GM21526 (cell line): ENCODE data around the gene DGKA.

Experiments
- ATAC-seq: cut with Tn5 transposase; IDR thresholded peaks from one replicate; pipeline ENCODE4 v1.9.1; 2021; ENCODE audit warnings: moderate library complexity; ENCODE audit not compliant: unreplicated experiment, low FRiP score

DGKA gene

DNA sequence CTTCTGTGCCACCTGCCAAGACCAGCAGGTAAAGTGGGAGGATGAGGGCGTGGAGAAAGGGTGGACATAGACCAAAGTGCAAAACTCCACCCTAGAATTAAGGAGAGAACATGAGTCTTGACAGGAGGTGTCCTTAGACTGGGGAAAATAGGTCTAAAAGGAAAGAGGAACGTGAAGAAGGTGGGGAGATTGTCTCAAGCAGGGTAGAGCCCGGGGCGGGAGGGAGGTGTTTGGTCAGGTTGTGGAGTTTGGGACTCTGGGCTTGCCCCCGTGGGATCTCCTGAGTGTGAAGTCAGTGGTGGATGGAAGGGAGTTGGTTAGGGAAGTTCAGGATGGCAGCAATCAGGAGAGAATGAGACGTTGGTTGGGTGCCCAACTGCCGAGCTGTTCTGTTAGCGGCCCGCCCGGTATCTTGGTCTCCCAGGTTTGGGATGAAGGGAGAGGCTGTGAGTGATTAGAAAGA is 386 bp downstream of the DGKA start:
- ATAC-seq, result no peak

DNA sequence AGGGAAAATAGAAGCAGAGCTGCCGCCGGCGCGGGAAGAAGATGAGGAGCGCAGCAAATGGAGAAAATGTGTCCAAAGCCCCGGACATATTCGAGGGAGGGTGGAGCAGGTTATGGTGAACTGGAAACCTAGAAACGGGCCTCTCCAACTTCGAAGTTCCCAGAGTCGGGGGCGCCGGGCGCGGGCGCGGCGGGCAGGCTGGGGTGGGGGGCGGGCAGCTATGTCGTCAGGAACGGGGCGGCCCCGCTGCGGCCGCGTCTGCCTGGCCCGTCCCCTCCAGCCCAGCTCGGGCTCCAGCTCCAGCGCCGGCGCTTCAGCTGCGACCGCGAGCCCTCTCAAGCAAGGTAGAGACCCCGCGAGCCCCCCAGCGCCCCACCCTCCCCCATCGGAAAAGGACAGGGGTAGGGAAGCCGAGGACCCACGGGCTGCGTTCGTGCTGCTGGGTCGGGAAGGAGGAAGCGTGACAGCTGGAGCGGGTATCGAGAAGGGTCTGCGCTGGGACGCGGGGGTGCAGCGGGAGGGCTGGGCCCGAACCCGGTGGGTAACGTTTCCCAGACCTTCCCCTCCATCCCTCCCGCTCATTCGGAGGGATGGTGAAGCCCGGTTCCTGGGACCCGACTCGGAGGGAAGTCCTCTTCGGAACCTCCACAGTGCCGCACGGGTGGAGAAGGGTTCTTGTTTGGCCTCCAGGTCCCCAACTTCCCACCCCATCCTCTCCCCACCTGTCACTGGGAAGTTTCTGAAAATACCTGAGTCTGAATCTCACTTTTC is 1.0 kb downstream of the DGKA start:
- no peak for ATAC-seq

DNA sequence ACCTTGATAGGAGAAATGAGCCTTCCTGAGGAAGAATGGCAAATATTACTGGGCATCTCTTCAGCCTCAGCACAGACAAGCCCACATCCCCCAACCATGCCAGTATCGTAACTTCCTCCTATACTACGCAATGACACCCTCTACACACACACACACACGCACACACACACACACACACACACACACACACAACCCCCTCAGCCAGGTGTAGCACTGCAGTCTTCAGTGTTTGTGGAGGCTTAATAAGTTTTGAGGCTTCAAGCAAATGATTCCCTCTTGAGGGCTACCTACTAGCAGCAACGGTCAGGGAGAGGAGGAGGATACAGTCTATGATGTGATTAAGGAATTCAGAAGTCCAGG is 1.6 kb downstream of the DGKA start:
- no peak for ATAC-seq

DNA sequence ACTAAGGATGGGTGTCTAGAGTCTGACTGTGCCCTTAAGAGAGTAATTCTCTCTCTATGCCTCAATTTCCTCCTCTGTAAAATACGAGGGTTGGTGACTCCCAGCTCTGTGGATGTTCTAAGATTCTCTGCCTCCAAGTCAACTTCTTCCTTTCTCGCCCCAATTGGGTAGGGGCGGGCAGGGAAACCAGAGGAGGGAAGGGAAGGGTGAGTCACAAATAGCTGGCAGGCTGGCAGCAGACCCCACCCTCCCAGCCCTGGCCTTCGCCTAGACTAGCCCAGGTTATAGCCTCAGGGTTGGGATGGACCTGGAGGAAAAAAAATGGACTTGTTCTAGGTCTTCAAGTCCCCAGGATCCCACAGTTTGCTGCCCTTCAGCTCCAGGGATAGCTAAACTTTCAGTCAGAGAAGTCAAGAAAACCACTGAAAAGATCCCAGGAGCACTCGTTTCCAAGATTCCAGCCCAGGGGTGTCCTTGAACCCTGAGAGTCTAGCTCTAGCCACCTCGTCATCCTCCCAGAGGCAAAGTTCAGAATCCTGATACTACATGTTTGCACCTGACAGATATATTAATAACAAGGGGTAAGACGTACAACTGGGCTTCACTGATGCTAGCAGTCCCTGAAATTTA is 2.3 kb downstream of the DGKA start:
- ATAC-seq, result no peak

DNA sequence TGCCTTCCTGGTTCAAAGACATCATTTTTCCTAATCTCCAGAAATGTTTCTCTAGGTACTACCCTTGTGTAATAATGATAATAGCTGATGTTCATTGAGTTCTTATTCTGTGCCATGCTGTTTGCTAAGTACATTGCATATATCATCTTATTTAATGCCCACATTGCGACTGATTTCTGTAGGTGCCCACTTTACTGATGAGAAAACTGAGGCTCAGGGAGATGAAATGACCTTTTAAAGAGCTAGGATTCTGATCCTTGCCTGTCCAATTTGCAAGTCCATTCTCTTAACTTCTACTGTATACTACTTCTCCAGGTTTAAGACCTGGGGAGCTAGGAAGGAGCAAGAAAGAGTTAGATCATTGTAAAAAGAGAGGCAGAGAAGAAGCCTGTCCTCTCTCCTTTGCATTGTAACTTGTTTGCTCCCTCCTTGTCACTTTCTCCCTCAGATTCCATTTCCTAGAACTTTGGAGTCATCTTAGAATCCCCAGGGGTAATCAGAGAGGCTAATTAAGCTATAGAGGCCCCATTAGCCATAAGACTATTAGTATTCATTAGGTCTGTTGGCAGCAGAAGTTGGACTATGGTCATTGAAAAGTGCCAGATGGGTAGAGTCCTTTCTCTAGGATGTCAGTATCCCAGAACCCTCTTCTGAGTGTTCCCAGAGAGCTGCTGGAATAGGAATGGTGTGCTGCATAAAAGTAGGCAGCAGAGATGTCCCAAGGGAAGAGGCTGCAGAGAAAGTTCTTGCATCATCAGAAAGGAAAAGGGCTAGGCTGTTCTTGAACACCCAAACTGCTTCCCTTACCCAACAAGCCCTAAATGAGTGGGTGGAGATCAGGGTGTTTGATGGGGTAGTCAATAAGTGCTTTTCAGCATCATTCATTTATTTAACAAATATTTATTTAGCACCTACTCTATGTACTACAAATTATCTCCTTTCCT is 3.1 kb downstream of the DGKA start:
- ATAC-seq, result no peak

DNA sequence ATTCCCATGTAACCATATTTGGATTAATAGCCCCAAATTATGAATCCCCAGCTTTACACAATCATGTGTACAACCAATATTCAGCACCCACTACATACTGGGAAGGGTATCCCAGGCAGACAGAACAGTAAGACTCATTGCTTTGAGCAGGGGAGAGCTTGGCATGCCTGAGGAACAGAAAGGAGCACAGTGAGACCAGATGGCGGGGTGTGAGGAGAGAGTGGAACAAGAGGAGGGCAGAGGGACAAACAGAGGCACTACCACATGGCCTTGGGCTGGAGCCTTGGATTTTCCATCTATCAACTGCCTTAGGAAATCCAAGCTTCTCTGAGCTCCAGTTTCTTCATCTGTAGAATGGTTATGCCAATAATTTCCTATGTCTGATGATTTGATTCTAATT is 3.8 kb downstream of the DGKA start:
- ATAC-seq, result no peak

DNA sequence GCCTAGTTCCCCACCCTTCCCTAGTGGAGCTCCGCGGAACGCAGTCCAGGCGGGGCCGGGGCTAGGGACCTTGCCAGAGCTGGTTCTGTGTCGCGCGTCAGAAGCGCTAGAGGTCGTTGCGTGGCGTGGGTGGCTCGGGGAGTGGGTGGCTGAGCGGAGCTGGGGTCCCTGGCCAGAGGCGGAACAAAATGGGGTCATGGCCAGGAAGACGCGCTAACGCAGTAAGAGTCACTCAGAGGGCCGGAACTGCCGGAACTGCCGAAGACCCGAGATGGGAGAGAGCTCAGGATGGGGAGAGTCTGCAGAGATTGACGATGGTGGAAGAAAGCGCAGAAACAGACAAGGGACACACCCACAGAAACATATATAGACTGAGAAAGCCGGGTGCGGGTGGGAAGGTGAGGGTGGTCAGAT is 4.8 kb downstream of the DGKA start:
- no peak for ATAC-seq

DNA sequence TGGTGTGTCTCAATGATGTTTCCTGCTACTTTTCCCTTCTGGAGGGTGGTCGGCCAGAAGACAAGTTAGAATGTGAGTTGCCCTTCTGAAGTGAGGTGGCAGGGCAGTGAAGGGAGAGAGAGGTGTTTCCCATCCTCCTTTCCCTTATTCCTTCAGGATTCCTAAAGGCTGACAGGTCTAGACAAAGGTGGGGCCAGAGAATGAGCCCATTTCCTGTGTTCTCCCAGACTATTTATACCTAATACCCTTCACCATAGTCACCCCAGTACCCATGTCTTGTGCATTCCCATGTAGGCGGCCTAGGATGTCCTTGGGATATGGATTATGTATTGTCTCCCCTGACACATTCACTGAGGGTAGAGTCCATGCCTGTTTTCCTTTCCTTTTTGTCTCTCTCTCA is 7.0 kb downstream of the DGKA start:
- ATAC-seq, result no peak

DNA sequence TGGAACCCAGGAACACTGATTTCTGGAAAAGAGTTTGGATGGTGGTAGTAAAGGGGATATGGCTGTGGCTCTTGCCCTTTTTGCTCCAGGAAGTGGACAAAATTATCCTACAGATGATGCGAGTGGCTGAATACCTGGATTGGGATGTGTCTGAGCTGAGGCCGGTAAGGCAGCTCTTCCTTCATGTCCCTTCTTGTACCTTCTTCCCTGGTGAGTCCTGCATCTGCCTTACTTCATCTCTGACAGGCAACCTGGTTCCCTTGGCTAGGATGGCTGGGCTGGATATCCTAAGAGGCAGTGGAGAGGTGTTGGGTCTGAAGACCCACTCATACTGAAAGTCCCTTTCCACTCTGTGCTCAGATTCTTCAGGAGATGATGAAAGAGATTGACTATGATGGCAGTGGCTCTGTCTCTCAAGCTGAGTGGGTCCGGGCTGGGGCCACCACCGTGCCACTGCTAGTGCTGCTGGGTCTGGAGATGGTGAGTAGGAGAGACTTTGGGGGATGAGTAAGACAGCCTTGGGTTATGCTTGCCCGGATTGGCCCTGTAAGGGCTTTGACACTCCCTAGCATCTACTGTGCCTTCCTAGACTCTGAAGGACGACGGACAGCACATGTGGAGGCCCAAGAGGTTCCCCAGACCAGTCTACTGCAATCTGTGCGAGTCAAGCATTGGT is 8.0 kb downstream of the DGKA start:
- no peak for ATAC-seq

DNA sequence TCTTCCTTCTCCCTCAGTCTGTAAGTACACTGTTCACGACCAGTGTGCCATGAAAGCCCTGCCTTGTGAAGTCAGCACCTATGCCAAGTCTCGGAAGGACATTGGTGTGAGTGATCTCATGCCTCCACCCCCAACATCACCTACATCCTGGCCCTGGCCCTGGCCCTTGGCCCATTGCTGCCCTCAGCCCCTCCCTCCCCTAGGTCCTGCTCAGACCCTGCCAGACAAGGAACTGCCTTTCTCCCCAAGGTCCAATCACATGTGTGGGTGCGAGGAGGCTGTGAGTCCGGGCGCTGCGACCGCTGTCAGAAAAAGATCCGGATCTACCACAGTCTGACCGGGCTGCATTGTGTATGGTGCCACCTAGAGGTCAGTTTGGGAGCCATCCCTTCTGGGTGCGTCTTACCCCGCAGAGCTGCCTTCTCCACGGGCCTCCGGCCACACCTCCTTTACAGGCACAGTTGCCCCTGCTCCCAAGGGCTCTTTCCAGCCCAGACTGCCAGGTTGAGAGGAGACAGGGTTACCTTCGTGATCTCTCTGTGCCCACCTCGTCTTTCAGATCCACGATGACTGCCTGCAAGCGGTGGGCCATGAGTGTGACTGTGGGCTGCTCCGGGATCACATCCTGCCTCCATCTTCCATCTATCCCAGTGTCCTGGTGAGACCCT is 9.2 kb downstream of the DGKA start:
- ATAC-seq, result peak; percentile 86

DNA sequence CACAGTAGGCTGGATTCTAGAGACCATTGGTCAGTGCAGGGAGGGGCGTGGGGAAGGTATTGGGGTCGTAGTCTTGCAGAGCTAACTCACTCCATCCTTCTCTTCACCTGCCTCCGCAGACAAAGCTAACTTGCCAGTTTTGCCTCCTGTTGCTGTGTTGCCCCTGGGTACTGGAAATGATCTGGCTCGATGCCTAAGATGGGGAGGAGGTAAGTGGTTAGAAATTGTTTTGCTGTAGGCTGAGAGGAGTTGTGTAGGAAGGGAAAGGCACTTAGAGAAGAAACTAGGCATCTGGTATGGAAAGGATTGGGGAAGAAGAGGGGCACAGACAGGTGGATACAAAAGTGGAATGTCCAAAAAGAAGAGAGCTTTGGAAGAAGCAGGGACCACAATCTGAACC is 11.1 kb downstream of the DGKA start:
- no peak for ATAC-seq

DNA sequence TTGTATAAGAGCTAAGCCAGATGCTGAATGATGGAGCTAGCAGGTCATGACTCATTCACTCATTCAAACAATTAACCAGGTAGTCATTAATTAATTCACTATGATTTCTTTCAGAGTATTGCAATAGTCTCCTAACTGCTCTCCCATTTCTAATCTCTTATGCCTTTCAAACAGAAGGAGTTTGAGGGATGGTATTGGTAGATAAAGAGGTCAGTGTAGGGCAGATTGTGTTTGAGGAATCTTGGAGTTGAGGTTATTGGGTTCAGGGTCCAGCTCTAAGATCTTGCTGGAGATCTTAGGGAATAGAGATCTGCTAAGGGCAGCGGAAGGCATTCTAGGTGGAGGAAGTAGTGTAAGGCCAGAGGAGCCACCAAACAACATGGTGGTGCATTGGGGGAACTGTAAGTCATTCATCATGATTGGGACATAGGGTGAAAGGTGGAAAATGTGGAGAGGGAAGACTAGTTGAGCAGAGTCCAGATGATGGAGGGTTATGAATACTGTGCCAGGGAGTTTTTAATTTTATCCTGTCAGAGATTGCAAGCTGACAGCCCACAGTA is 11.7 kb downstream of the DGKA start:
- ATAC-seq, result no peak

DNA sequence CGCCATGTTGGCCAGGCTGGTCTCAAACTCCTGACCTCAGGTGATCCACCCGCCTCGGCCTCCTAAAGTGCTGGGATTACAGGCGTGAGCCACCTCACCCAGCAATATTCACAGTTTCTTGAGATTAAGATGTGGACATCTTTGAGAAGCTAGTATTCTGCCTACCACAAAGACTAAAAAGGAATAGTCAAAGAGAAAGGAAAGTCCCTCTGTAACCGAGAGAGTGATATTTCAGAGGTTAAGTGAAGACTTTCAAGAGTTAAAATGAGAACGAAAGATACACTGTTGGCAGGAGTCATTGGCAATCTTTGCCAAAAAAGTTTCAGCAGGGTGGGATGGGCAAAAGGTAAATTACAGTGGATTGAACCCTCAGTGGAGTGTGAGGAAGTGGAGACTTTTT is 15.6 kb downstream of the DGKA start:
- ATAC-seq, result no peak

DNA sequence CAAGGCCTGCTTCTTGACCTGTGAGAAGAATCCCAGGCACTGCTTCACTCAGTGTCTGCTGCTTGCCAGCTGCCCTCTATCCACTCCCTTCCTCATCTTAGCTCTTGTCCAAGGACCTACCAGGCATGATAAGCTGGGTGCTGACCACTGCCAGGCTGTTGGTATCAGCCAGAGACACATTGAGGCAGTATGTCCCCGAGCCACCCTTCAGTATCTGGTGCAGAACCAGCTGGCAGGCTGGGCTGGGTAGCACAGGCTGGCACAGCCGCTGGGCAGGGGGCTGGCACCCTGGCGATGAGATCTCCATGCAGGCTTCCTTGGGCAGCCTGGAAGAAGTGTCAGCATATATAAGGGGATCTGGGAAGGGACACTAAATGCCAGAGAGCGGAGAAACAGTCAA is 24.4 kb downstream of the DGKA start:
- ATAC-seq, result no peak

DNA sequence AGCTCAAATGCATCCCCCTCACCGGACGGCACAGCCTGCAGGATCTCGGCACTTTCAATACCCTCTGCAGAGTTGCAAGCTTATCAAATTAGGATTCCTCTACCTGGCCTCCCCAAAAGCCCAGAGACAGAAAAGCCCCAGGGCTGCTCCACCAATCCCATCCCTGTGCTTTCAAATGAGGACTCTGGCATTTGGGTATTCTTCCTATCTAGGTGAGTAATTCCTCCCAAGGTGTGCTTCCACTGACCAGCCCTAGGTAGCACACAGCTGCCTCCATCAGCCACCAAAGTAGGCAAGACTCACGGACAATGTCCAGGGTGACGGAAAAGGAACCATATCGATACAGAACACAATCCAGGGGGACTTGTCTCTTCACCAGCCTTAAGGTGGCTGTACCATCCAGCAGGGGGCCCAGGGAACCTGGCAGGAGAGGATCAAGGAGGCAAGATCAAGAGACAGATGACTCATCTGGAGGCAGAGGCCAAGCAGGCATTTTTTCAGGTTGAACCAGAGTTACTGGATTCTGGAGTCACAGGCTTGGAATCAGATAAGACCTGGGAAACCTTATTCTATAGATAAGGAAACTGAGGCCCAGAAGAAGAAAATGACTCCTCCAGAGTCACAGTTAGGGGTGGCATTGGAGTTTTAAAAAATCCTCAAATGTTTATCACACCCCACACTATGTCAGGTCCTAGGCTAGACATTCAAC is 25.0 kb downstream of the DGKA start:
- ATAC-seq, result no peak

DNA sequence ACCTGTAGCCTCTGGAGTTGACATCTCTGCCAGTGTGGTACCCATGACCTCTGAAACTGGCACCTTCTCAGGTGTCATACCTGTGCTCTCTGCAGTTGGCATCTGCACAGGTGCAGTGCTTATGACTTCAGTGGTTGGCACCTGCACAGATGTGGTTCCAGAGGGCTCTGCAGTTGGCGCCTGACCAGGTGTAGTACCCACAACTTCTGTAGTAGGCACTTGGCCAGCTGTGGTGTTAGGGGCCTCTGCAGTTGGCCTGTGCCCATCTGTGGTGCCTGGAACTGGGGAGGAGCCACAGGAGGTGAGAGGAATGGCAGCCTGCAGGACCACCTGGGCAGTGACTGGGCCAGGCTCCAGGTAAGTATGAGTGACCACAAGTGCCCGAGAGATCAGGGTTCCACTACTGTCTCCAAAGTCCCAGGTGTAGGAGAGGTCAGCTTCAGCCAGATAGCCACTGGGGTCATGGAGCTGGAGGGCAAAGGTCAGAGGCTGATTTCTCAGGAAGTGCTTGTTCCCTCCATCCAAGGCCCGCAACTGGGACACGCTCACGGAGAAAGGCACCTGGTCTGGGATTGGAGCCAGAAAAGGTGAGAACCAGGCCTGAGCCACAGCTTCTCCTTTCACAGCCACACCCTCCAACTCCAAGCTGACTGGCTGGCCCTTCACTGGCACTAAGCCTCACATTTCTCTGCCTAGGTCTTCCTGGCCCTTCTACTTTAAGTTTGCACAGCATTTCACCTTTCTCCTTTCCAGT is 26.3 kb downstream of the DGKA start:
- no peak for ATAC-seq

DNA sequence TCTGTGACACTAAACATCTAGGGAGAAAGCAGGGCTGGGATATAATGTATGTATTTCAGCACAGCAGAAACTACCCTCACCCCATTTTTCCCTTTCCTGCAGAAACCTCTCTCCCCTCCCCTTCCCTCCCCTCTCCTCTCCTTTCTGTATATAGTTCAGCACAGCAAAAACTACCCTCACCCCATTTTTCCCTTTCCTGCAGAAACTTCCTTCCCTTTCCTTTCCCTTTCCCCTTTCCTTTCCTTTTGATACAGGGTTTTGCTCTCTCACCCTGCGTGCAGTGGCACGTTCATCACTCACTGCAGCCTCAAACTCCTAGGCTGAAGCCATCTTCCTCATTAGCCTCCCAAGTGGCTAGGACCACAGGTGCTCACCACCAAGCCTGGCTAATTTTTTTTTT is 32.8 kb downstream of the DGKA start:
- no peak for ATAC-seq

DNA sequence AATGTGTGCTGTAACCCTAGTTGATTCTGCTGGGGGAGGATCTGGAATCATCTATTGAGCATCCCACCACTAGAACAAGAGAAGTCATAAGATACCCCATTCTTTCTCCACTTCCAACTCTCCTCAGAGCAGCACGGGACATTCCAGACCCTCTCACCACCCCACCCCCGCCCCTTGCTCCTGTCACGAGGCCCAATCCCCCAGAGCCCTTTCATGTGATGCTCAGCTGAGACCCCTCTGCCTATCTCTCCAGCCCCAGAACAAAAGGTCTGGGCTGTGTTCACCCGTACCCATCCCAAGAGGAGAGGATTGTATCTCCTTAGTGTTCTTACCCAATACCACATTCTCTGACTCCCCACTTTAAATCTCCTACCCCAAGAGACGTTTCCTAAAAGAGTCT is 34.3 kb downstream of the DGKA start:
- no peak for ATAC-seq
